Stimulated activated CD4-positive, alpha-beta T cell treated with anti-CD3 and anti-CD28 coated beads, TNF-alpha, amount 100 ng/mL, for 48 hours (primary cell): Measurements from ENCODE around the gene FBXW7.
A peak's percentile ranks its signal among the peaks of the same experiment; 100 is the strongest.

Source experiments
- DNase-seq, 3 donors: peaks; one replicate each; pipeline ENCODE4 v3.0.0-alpha.2; 2020; ENCODE audit warnings: low read depth in 3 of 3

The FBXW7 gene

DNA sequence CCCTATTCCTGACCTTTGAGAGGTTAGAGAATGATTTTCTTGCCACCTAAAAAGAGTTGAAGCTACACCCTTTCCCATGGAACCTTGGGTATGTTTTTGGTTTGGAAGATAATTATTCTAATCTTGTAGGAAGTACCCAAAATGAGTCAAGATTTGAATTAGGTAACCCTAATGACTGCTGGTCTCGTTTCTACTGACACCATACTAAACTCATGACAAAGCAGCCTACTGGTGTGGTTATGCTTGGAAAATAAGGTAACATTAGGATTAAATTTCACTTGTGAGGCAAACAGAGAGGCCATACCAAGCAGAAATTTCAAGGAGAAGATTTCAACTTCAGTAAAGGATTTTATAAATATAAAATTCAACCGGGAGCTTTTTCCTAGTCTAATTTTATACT is 107.9 kb downstream of the FBXW7 start:
- no peak for DNase-seq

DNA sequence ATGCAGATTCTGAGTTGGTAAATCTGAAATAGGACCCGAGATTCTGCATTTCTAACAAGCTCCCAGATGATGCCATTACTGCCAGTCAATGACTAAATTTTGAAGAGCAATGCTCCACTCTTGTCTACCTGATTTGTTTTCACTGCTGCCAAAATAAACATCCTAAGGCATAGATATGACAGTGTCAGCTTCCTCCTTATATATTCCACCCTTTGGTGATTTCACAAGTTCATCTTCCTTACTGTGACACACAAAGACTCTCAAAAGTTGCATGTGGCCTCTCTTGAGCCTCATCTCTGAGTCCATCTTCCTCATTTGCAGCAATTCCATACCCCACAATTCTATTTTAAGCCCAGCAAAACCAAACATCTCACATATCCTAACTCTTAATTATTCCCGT is 110.9 kb downstream of the FBXW7 start:
- no peak for DNase-seq

DNA sequence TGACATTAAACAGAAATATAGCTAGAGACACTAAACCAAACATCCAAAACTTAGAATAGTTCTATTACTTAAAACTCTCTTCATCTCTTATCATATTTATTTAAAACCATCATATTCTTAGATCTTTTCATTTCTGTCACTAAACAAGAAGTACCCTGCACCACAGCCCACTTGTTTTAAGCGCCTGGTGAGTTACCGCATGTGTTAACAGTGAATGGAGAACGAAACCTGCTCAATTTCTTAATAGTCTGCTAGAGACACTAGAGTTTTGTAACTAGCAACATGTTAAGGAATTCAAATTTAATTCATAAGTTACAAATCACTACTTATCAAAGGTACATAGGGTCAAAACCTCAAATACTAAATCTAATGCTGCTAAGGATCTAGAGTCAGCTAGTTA is 111.5 kb downstream of the FBXW7 start:
- DNase-seq: no peak

DNA sequence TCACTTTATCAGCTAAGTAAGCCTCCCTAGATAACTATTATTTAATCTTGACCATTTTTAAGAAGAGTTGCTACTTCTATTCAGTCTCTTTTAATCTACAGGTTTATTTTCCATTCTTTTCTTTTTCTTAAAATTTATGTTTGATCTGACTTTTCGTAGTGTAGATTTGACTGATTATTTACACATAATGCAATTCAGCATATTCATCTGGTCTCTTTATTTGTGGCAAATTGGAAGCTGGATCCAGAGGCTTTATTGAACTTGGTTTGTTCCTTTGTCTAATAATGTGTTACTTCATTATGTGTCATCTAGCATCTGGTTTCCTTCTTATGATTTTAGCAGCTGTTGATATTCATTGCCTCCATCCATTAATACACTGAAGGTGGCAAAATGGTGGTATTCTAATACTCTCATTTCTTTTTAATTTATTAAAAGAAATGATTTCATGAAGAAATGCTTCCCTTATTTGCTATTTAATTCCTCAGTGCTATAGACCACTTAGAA is 113.0 kb downstream of the FBXW7 start:
- no peak for DNase-seq

DNA sequence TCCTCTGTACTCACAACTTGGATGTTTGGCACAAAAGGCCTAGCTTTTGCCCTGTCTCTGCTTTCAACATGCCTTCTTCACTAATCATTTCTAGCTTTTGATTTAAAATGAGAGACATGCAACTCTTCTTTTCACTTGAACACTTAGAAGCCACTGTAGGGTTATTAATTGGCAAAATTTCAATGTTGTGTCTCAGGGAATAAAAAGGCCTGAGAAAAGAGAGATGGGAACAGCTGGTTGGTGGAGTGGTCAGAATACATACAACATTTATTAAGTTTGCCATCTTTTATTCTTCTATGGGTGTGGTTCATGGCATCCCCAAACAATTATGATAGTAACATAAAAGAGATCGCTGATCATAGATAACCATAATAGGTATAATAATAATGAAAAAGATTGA is 114.3 kb downstream of the FBXW7 start:
- DNase-seq: no peak

GRCh38 chr4:152419809-152420208 is 116.1 kb downstream of the FBXW7 start:
- DNase-seq: no peak

- DNase-seq: no peak
Observed at GRCh38 chr4:152417673-152418072, 118.2 kb downstream of the FBXW7 start.

DNA sequence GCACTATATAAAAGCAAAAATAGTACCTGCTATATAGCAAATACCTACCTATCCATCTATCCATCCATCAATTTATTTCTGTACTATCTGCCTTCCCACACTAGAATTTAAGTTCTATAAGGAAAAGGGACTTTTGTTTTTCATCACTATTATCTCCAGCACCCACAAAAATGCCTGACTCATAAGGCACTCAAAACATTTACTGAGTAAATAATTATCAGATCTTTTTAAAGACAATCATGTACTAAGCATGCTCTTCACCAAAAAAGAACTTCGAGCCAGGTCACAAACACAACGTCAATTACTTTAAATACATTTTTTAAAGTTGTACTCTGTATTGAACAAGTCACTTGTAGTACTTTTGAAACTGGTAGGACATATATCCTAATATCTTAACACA is 119.9 kb downstream of the FBXW7 start:
- no peak for DNase-seq

DNA sequence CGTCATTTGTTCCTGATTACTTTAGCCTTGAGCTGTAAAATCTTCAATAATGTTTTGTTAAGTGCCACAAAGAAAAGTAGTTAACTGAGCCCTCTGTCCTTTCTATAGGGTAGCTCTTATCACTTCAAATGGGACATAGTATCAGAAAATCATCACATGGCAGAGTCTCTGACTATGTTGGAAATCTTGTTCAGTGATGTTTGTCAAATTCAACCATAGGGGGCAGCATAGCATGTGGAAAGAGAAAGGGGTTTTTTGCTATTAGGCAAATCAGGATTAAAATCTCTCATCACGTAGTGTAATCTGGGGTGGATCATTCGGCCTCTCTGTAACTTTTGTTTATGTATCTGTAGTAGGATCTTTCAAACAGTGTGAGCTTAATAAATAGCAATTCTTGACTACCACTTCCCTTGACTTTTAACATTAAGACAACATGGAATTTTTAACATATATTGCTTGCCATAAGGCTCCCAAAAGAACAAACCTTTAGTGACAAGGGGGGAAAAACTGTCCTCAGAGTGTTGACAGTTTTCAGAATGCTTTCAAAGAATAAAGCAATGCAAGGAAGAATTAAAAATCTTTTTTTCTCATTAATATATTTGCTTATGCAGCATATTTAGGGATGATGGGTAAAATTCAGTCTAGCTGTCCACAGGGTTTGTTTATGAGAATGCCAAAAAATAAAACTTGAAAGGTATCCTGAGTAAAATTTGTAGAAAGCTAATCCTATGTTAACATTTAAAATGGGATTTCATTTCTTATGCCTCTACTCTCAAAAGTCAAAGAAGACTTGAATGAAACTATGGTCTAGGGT is 127.2 kb downstream of the FBXW7 start:
- peak in 1 of 3 donors; percentile 9 for DNase-seq

DNA sequence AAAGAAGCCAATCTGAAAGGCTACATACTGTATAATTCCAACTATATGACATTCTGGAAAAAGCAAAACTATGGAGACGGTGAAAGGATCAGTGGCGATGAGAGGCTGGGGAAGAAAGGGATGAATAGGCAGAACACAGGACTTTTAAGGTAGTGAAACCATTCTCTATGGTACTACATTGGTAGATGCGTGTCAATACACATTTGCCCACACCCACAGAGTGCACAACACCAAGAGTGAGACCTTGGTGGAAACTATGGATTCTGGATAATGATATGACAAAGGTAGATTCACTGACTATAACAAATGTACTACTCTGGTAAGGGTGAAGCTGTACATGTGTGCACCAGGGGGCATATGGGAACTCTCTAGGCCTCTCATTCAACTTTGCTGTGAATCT is 134.5 kb downstream of the FBXW7 start:
- DNase-seq: no peak

GRCh38 chr4:152399246-152399645 is 136.6 kb downstream of the FBXW7 start:
- no peak for DNase-seq

DNA sequence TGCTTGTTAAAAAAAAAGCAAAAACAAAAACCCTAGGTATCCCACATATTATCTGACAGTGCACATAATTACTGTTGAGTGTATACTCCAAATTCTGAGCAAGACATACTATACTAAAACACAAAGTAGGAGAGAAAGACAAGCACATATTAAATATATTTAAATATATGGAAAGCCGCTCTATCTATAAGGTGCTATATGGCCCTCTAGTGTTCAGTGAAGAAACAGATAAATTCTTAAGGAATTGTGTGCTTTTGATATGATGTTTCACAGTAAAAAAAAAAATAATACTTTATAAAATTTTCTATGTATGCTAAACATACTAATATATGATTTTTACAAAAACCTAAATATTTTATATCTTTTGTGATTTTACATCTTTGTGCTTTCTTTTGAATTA is 137.8 kb downstream of the FBXW7 start:
- no peak for DNase-seq

DNA sequence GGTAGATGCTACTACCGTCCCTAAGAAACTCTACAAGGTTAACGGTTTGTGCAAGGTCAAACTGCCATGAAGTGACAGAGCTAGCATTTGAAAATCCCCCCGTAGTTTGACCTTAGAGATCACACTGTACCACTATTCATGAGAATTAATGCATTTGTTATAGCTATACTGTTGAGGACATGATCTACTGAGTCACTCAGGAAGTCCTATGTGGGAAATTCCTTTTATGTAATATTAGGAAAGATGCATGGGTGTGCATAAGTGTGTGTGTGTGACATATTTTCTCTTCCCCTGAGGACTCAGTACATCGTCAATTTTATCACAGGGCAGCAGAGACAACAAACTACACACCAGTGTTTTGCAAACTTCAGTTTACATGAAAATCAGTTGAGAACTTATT is 141.1 kb downstream of the FBXW7 start:
- no peak for DNase-seq

DNA sequence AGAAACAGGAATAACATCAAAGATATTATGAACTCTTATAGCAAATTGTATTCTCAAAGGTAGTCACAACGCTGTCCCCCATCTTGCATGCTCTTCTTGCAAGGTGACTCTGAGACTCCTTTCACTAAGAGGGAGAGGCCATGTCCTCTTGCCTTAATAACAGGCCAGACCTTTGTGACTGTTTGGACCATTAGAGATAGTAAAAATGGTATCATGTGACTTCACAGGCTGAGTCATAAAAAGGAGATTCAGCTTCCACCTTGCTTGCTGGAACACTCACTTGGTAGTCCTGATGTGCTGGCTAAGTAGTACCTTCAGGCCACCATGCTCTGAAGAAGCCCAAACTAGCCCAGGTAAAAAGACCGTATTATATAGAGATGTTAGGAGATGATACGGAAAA is 143.8 kb downstream of the FBXW7 start:
- no peak for DNase-seq

DNA sequence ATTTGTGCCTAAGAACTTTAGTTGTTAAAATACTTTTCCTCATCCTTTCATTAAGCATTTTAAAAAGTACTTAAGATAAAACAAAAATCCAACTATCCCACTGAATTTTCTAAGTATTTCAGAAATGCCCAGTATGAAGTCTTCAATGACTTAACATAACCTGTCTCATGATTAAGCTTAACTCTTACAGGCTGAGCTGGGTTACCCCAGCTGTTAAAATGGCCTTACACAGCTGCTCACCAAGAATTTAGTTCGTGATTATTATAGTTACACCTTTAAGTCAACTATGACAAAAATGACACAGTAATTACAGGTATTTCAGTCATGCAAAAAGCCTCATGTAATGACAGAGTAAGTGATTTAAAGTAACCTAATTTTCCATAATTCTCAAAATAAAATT is 145.7 kb downstream of the FBXW7 start:
- DNase-seq: no peak

DNA sequence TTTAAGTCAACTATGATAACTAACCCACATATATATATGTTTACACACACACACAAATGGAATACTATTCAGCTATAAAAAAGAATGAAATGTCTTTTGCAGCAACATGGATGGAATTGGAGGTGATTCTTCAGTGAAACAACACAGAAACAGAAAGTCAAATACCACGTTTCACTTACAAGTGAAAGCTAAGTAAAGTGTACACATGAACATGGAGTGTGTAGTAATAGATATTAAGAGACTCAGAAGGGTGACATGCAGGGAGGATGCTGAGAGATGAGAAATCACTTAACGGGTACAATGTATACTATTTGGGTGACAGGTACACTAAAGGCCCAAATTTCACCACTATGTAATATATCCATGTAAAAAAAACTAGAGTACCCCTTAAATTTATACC is 146.5 kb downstream of the FBXW7 start:
- DNase-seq: no peak

- no peak for DNase-seq
Observed at GRCh38 chr4:152385551-152385950, 150.3 kb downstream of the FBXW7 start.

DNA sequence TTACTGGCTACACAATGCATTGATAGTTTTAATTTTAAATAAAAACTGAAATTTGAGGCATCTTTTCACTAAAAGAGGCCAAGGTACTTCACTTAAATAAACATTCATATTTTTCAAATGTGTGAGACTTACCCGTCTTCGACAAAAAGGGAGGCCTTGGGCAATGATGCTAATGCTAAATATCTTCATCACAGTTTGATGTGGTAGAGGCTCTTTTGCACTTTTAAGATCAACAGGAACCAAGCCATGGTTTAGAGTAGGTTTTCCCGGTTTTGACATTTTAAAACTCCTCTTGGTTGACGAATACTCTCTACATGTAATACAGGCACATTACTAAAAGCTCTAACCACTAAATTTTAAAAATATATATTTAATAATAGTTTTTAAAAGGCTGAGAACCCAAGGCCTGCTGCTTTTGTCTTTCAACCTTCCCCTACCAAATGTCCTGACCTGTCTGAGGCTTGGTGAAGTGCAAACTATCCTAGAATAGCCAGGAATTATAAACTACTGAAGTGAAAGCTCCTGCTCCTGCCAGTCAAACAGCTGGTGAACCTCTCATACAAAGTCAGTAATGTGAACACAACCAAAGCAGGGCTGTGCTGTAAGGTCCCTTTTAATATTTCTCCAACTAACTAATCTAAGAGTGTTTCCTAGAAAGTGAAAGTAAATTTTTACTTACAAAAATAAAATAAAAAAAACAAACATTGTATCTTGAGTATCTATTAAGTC is 153.7 kb downstream of the FBXW7 start:
- DNase-seq: no peak

DNA sequence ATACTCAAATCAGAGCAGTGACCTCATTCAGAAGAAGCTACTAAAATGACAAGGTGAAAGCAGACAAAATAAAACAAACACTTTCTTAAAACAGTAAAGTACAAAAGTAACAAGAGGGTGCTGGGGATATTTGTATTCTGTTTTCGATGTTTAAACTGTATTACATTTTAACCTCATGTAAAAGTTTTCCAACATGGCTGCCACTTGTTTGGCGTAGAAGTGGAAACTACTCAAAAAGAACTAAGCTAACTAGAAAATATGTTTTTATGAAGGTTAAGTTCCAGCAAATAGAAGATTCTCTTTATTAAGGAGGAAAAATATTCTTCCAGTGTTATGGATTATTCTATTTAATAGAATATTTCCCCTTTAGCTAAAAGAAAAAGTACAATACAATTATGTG is 155.0 kb downstream of the FBXW7 start:
- DNase-seq: no peak

- no peak for DNase-seq
Observed at GRCh38 chr4:152380185-152380584, 155.7 kb downstream of the FBXW7 start.

GRCh38 chr4:152374606-152375285 is 161.1 kb downstream of the FBXW7 start:
- DNase-seq: no peak

GRCh38 chr4:152374153-152374552 is 161.7 kb downstream of the FBXW7 start:
- no peak for DNase-seq

DNA sequence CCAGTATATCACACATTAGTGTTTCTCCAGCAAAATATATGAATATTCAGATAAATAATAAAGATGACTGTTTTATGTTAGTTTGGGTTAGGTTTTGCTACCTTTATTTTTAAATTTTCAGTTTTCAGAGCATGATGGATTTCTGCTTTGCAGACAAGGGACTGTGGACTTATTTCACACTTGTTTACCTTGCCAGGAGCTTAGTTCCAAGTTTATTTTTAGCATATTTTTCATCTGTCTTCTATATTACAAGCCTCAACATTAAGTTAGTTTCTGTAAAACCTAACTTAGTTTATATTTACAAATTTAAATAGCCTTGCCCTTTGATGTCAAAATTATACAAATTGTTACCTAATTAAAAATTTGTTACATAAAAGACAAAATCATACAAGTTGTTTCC is 163.4 kb downstream of the FBXW7 start:
- no peak for DNase-seq
